Lung microvascular endothelial cell (primary cell): ENCODE measurements around the gene CCDC142. TPM values are rescaled to one million over a fixed set of nuclear protein-coding genes. Genes with fewer than 3 reads are reported as not detected.
"Not testable (repeated sequence)": the region's sequence is repeated elsewhere in the genome, so short reads cannot be mapped to it uniquely, and the experiment has no call there.

Experiments used
- DNase-seq, 2 donors: peaks; one replicate each; pipeline versions ENCODE4 v3.0.0 to v3.0.0-alpha.2; 2010; ENCODE audit warnings: low read depth in 2 of 2
- total RNA-seq: library from RNA; depleted of rRNA; stranded (reverse); fragments of >200 nt; gene quantifications from 2 replicates; pipeline ENCODE4 v1.2.1, GENCODE V29; 2014

The CCDC142 gene
- total RNA-seq, 1 donor from 2014 or later = 16.9 TPM

DNA sequence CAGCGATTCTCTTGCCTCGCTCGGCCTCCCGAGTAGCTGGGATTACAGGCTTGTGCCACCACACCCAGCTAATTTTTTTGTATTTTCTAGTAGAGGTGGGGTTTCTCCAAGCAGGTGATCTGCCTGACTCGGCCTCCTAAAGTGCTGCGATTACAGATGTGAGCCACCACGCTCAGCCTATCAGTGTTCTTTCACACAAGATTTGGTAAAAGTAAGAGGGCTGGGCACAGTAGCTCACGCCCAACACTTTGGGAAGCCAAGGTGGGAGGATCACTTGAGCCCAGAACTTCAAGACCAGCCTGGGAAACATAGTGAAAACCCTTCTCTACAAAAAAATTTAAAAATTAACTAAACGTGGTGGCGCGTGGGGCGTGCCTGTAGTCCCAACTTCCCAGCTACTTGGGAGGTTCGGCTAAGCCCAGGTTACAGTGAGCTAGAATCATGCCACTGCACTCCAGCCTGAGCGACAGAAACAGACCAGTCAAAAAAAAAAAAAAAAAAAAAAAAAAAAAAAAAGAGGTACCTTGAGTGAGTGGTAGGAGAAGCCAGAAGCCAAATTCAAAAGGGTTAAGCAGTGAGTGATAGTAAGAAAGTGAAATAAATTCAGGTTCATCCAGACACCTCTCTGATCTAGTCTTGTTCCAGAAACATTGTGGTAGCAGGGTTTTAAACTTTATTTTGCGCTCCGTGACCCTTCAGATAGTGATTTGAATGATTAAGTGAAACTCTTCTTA lies 11.3 kb downstream of the CCDC142 start:
- DNase-seq = no peak

DNA sequence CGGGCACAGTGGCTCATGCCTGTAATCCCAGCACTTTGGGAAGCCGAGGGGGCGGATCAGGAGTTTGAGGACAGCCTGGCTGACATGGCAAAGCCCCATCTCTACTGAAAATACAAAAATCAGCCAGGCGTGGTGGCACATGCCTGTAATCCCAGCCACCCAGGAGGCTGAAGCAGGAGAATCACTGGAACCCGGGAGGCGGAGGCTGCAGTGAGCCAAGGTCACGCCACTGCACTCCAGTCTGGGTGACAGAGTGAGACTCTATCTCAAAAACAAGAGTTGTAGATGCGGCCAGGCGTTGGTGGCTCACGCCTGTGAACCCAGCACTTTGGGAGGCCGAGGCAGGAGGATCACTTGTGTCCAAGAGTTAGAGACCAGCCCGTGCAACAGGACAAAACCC lies 12.1 kb downstream of the CCDC142 start:
- DNase-seq = not testable (repeated sequence)

DNA sequence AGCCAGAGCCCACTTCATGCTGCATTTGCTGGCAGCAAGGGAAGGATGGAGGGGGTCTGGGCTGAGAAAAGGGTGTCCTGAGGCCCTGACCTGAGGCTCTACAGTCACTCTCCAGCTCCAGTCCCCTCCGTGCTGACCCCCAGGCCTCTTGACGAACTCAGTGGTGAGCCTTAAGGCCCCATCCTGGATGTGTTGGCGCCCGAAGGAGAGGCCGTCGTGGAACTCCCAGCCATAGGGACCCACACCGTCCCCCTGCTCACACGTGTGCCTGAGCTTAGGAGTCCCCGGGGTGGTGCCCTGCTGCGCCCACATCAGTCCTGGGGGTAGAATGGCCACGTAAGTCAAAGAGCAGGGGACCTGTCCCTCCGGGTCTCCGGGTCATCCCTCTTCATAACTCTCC lies 18.4 kb downstream of the CCDC142 start:
- peak in 1 of 2 donors; percentile 21 for DNase-seq

DNA sequence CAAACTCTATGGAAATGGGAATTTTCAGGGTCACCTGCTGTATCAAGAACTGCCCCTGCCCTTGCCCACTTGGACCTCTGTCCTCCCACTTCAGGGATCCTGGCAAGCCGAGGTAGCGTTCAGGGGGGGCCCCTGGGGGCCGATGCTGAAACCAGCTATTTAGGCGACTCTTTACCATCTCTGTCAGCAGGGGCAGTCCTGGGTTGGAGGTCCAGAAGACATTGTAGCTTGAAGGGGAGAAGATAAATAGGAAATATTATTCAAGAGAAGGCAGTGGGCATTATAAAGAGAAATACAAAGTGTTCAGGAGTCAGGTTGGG lies 20.1 kb downstream of the CCDC142 start:
- DNase-seq = no peak

DNA sequence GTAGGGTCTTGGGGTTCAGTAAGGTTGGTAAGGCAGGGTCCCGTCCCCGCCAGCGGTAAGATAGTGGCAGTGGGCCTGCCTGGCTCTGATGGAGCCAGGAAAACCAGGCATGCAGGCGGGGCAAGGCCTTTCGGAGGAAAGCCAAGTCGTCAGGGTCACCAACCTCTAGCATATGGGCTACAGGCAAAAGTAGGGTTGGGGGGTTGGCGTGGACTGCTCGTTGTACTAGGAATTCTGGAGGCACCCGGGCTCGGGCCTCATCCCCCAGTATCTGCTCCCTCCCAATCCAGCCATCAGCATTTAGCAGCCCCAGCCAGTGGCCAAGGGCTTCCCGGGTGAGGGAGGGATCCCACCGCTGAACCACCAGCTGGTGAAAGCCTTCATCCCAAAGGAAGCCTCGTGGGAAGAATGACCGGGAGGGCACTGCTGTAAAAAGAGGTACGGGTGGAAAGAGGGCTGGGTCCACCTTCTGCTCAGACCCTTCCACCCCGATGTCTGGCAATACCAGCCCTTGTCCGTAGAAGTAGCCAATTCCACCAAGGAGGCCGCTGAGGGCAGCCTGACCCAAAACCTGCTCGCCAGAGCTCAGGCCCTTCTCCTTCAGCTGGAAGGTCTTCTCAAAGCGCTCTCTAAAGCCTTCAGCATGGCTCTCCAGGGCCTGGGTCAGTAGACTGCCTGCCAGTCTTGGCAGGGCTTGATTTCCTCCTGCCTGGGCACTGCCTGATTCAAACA lies 20.6 kb downstream of the CCDC142 start:
- DNase-seq = no peak

DNA sequence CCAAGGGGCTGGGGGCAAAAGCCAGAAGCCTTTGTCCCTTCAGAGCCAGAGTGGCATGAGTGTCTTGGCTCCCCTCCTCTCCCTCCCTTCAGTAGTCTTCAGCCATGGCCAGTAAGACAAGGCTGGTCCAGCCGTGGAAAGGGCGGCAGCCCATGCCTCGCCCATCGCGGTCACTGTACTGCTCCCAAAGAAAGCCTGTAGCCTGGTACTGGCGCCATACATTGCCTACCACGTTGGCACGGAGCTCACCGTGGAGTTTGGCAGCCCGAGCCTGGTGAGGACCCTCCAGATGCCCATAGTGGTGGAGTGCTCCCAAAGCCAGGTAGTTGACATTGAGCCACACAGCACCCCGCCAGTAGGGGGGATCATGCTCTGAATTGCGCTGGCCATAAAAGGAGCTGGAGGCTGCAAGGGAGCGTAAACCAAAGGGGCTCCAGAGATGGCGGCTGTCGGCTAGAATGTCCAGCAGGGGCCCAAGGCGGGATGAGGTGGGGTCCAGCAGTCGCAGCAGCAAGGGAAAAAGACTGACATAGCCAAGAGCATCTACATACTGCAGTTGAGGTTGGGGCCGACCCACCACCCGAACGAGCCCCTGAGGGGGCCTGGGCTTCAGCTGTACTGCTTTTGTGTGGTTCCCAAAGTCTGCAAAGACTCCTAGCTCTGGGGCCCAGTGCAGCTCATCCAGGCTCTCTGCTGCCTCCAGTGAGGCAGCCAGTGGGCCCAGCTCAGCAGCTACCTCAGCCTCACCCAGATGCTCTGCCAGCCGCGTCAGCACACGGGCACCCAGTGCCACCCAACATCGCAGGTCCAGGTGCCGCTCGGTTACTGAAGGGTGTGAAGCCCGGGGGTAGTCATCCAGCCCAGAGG lies 21.4 kb downstream of the CCDC142 start:
- DNase-seq = no peak

DNA sequence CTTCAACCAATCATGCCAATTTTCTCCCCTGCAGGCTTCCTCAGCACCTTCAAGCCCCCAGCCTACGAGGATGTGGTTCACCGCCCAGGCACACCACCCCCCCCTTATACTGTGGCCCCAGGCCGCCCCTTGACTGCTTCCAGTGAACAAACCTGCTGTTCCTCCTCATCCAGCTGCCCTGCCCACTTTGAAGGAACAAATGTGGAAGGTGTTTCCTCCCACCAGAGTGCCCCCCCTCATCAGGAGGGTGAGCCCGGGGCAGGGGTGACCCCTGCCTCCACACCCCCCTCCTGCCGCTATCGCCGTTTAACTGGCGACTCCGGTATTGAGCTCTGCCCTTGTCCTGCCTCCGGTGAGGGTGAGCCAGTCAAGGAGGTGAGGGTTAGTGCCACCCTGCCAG lies 22.6 kb downstream of the CCDC142 start:
- not testable (repeated sequence) for DNase-seq

- DNase-seq = not testable (repeated sequence)
These were observed 23.2 kb downstream of the CCDC142 start for GRCh38 chr2:74459503-74460118.

- peak in 1 of 2 donors; percentile 17 for DNase-seq
These were observed 23.8 kb downstream of the CCDC142 start for GRCh38 chr2:74458938-74459363.

DNA sequence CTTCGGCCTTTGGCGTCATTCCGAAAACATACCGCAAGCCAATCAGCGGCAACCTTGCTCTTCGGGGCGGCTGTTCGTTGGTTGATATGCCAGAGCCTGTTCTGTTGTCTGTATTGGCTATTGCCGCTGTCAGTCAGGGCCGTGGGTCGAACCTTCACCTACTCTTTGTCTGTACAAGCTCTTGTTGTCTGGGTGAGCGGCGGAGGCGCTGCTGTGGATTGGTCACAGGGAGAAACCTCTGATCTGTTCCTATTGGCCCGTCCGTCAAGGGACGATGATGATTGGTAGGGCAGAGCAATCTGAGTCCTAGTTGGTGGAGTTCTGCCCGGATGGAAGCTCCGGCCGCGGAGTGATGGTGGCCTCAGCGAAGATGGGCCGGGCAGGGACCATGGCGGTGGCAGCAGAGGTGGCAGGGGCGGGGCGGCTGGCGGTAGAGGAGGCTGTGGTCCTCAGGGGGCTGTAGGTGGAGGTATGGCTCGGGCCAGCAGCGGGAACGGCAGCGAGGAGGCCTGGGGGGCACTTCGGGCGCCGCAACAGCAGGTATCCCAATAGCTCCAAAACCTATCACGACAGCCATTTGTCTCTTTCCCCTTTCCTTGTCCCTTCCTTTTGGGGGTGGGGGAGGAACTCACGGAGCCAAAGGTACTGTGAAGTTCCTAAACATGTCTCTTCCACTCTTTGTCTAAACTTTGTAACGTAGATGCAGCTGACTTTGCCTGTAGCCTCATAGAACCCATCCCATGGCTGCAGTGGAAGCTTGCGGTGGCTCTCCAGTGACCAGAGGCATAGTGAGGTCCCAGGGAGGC lies 24.5 kb downstream of the CCDC142 start, which contains the start of gene WBP1:
TSS of gene WBP1 (plus strand) at position 307 of the 806 bp plus-strand sequence. CDS start at position 472, 165 bp downstream.
- DNase-seq = peak; percentile 100

DNA sequence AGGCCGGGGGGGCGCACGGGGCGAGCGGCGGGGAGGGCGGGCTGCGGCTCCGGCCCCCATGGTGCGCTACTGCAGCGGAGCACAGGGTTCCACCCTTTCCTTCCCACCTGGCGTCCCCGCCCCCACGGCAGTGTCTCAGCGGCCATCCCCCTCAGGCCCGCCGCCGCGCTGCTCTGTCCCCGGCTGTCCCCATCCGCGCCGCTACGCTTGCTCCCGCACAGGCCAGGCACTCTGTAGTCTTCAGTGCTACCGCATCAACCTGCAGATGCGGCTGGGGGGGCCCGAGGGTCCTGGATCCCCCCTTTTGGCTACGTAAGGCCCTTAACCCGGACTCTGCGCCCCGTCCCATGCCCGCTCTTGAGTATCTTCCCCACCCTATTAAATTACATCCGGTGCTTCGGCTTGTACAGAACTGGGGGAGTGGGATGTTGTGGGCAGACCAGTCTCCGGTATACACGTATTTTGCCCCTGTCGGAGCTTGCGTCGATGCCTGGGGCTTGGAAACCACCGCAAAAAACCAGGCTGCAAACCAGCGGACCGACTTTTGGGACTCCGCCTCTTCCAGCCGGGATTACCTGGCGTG lies 25.2 kb downstream of the CCDC142 start:
- DNase-seq = peak in 1 of 2 donors; percentile 76

DNA sequence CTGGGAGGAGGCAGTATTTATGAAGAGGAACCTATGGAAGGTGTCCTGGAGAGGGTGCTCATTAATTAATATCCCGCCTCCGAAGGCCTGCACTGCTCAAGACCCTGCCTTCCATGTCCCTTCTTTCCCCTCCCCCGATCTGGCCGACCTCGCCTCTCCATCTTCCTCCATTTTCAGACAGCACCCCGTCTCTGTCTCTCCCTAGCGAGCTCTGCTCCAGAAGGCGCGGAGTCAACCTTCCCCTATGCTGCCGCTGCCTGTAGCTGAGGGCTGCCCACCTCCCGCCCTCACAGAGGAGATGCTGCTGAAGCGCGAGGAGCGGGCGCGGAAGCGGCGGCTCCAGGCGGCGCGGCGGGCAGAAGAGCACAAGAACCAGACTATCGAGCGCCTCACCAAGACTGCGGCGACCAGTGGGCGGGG lies 25.7 kb downstream of the CCDC142 start:
- peak in 1 of 2 donors; percentile 46 for DNase-seq

DNA sequence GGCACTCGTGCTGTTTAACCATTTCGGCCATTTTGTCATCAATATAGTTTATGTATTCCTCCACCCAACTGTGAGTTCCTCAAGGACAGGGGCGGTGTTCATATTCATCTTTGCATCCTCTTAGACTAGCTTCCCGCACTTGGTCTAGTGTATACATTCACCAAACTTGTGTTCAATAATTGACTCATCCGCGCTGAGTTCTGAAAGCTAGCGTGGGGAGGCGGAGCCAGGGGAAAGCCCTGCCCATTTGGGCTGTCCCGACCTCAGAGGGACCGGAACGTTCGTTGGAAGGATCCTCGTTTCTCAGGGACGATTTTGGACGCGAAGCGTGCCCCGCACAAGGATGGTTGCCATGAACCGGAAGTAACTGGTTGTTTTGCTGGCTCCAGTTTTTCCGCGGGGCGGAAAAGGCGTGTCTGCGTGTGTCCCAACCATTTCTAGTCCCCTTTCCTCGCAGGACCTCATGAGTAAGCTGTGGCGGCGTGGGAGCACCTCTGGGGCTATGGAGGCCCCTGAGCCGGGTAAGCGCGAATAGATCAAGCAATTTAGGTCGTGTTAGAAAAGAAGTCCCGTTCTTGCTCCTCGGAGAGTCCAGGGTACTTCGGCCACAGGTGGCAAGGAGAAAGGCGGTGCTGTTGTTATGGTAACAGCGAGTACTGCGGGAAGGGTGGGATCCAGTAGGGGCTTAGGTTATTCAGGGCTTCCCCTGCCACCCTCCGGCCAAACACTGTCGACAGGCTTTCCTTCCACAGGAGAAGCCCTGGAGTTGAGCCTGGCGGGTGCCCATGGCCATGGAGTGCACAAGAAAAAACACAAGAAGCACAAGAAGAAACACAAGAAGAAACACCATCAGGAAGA lies 27.9 kb downstream of the CCDC142 start, which contains the start of gene INO80B:
TSS of gene INO80B (plus strand) at position 434 of the 858 bp plus-strand sequence. CDS start at position 464, 30 bp downstream.
- peak; percentile 99 for DNase-seq

DNA sequence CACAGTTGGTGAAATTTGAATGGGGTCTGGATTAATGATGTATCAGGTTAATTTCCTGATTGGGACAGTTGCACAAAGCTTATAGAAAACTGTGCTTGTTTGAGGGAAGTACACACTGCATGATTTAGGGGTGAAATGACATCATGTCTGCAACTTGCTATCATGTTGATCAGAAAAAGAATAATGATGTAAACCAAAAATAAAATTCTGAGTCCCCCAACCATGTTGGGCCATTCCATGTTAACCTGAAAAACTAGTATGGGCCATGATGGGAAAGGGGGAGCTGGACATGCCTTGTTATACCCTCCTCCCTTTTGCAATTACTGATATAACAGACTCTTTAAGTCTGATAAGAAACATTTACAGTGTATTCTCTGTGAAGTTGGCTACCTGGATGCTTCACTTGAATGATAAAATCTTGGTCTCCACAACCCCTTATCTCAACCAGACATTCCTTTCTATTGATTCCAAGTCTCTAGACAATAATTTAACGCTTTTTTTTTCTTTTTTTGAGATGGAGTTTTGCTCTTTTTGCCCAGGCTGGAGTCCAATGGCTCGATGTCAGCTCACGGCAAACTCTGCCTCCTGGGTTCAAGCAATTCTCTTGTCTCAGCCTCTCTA lies 32.1 kb downstream of the CCDC142 start:
- no peak for DNase-seq

- no peak for DNase-seq
These were observed 34.0 kb downstream of the CCDC142 start for GRCh38 chr2:74448771-74449170.

DNA sequence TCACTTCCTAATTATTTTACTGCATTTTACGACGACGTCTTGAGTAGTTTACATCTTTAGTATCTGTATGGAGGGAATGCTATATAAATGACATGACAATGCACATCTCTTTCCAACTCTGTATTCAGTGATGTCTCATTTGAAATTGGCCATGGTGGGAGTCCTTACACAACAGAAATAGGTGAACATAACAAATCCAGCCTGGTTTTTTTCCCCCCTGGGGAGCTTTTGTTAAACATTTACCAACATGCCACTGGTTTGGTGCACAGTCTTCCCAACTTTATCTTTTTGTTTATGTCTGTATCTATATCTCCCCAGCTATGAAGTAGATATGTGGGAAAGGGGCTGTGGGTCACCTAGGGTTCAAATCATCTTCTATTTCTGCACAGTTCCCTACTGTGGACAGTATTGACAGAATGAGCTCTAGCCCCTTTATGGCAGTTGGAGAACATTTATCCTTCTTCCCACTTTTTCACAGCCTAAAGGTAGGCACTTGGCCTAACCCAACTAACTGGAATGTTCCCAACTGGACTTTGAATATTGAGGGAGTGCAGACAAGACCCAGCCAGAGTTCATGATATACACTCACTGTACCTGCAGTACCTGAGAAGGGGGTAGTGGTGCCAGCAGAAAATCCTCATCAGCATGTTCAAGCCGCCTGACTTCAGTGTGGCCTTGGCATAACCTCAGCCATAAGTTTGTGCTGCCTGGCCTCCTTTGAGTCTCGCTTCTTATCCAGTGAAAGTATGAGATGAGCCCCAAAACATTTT lies 35.4 kb downstream of the CCDC142 start:
- no peak for DNase-seq

DNA sequence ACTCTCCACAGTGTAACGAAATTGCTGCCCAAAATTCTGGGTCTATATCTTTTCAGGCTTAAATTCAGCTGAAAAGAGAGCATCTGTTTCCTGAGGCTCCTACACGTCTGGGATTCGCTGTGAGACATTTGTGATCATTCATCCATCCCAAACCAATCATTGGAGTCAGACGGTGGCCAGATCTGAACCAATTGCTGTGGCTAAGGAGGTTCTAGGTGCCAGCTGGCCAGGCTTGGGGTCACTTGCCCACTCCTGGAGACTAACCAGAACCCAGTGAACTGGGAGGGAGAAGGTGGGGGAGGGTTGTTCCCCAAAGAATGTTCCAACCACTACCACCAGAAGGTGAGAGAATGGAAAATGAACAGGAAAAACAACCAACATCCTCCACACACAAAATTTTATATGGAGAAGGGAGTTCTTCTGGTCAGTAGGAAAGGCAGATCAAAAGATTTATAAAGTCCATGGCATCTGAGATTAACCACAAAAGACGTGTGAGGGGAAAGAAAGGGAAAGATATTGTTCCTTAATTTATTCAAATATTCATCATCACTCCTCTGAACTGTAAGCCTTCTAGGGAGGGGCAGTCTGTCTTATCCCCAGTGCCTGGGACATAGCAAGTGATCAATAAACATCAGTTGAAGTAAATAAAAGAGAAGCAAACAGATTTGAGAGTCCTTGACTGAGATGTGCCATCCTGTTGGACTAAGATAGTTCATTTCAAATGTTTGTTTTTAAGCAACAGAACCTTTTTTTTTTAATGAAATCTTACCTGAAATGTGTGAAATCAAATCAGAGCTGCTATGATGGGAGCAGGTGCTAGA lies 38.1 kb downstream of the CCDC142 start:
- DNase-seq = peak in 1 of 2 donors; percentile 63
